ENCODE data around the gene SMIM32.

DNA sequence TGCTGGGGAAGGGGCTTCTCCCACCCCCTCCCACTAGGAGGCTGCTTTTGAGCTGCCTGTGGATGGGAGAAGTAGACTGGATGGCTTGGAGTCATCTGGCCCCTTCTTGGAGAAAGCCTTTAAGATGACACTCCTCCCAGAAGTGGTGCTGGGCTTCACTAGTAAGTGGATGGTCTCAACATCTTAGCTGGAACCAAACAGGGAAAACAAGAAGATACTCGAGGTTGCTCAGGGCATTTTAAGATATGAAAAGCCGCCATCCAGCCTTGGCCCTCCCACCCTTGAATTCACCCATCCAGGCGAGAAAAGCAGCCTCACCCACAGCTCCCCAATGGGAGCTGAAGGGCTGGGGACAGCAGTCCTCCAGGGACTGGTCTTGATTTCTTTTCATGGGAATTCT is 7.8 kb upstream of the SMIM32 start:
- TF ChIP-seq POLR2A (IDR thresholded peaks at IDR 0.05): no peak
- no peak for TF ChIP-seq POLR2AphosphoS5 (IDR thresholded peaks at IDR 0.05)
- TF ChIP-seq, protein P1, sequence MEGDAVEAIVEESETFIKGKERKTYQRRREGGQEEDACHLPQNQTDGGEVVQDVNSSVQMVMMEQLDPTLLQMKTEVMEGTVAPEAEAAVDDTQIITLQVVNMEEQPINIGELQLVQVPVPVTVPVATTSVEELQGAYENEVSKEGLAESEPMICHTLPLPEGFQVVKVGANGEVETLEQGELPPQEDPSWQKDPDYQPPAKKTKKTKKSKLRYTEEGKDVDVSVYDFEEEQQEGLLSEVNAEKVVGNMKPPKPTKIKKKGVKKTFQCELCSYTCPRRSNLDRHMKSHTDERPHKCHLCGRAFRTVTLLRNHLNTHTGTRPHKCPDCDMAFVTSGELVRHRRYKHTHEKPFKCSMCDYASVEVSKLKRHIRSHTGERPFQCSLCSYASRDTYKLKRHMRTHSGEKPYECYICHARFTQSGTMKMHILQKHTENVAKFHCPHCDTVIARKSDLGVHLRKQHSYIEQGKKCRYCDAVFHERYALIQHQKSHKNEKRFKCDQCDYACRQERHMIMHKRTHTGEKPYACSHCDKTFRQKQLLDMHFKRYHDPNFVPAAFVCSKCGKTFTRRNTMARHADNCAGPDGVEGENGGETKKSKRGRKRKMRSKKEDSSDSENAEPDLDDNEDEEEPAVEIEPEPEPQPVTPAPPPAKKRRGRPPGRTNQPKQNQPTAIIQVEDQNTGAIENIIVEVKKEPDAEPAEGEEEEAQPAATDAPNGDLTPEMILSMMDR (IDR thresholded peaks at IDR 0.05): no peak
